DND-41 (cell line): ENCODE data around the gene FAM83E.

Experiments used
- ATAC-seq: fragments of 200-7000 bp; cut with Tn5 transposase; 3 replicates; pipeline ENCODE4 v1.9.1; 2021; ENCODE audit warnings: low read depth; ENCODE audit not compliant: insufficient read depth
- DNase-seq: peaks from one replicate; pipeline ENCODE4 v3.0.0-alpha.2; 2020
- H2AFZ ChIP-seq: 2 replicates; pipeline ENCODE4 v1.6.0; 2012; ENCODE audit warnings: low read depth, low read length
- H3K27ac ChIP-seq: 2 replicates; pipeline ENCODE4 v1.5.1; 2012; ENCODE audit warnings: low read length, inconsistent platforms
- H3K27me3 ChIP-seq: fragments of 200-600 bp; sonication (generic); 2 replicates; pipeline ENCODE4 v1.6.0; 2012; ENCODE audit warnings: low read length, mild to moderate bottlenecking, inconsistent platforms; ENCODE audit not compliant: insufficient read depth, poor library complexity
- H3K36me3 ChIP-seq: 2 replicates; pipeline ENCODE4 v1.5.1; 2012; ENCODE audit warnings: low read length, inconsistent platforms; ENCODE audit not compliant: insufficient read depth
- H3K4me1 ChIP-seq: 2 replicates; pipeline ENCODE4 v1.5.1; 2012; ENCODE audit warnings: mild to moderate bottlenecking, low read length; ENCODE audit not compliant: insufficient read depth
- H3K4me2 ChIP-seq: 2 replicates; pipeline ENCODE4 v1.6.0; 2012; ENCODE audit warnings: mild to moderate bottlenecking, moderate library complexity, low read length, inconsistent platforms; ENCODE audit not compliant: insufficient read depth
- H3K4me3 ChIP-seq, 2 experiments: fragments of 200-600 bp in 1 of 2; shearing (Covaris generic) in 1 of 2; 2 replicates each; pipeline ENCODE4 v1.5.1; 2012 to 2016; ENCODE audit warnings: inconsistent platforms in 2 of 2, low read length in 2 of 2, mild to moderate bottlenecking in 2 of 2, low read depth in 1 of 2, moderate library complexity in 1 of 2
- H3K79me2 ChIP-seq: 2 replicates; pipeline ENCODE4 v1.6.0; 2012; ENCODE audit warnings: low read length, inconsistent platforms; ENCODE audit not compliant: insufficient read depth
- H3K9ac ChIP-seq: 2 replicates; pipeline ENCODE4 v1.6.0; 2012; ENCODE audit warnings: low read depth, mild to moderate bottlenecking, inconsistent platforms, low read length, moderate library complexity
- H3K9me3 ChIP-seq: 2 replicates; pipeline ENCODE4 v1.5.1; 2012; ENCODE audit warnings: low read length, moderate library complexity, mild to moderate bottlenecking, inconsistent platforms; ENCODE audit not compliant: insufficient read depth, severe bottlenecking
- H4K20me1 ChIP-seq: 2 replicates; pipeline ENCODE4 v1.6.0; 2012; ENCODE audit warnings: low read length; ENCODE audit not compliant: insufficient read depth
- EZH2 ChIP-seq: IDR thresholded peaks from 3 replicates; pipeline ENCODE4 v1.6.1; 2012; ENCODE audit warnings: borderline replicate concordance, low read depth, mild to moderate bottlenecking, moderate library complexity, low read length, inconsistent platforms; ENCODE audit not compliant: severe bottlenecking
- TF ChIP-seq, protein P1 (sequence below): IDR thresholded peaks from 2 replicates; pipeline ENCODE4 v1.5.1; 2012; ENCODE audit warnings: borderline replicate concordance, low read length, moderate library complexity, mild to moderate bottlenecking; ENCODE audit not compliant: poor library complexity, severe bottlenecking; ENCODE audit errors: extremely low read depth

FAM83E gene

DNA sequence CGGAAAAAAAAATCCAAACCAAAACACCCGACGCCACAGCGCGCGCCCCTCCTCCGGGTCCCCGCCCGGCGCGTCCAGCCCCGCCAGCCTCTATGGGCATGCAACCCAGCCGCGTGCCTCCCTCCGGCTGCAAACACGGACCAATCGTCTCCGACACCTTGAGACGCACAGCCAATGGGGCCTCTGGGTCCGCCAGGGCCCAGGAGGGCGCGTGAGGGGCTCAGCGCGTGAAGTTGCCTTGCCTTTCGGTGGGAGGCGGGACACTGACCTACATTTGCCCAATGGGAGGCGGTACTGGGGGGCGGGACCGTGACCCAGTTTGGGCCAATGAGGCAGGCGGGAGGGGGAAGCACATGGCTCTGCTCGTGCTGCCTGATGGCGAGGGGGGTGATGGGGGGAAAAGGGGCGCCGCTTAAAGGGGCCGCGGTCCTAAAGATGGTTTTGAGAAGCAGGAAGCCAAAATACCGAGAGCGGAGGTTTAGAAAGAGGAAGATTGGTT lies 22.6 kb upstream of the FAM83E start:
- H3K36me3 ChIP-seq, result peaks cover 9% of the 10 kb centered on the region
- H3K27me3 ChIP-seq, result no peaks in the 10 kb centered on the region
- peak; percentile 84 for ATAC-seq
- peak overlapping the region; percentile 76 for H3K9ac ChIP-seq
- TF ChIP-seq, protein P1, sequence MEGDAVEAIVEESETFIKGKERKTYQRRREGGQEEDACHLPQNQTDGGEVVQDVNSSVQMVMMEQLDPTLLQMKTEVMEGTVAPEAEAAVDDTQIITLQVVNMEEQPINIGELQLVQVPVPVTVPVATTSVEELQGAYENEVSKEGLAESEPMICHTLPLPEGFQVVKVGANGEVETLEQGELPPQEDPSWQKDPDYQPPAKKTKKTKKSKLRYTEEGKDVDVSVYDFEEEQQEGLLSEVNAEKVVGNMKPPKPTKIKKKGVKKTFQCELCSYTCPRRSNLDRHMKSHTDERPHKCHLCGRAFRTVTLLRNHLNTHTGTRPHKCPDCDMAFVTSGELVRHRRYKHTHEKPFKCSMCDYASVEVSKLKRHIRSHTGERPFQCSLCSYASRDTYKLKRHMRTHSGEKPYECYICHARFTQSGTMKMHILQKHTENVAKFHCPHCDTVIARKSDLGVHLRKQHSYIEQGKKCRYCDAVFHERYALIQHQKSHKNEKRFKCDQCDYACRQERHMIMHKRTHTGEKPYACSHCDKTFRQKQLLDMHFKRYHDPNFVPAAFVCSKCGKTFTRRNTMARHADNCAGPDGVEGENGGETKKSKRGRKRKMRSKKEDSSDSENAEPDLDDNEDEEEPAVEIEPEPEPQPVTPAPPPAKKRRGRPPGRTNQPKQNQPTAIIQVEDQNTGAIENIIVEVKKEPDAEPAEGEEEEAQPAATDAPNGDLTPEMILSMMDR, result no peak
- TF ChIP-seq EZH2, result no peak
- peaks cover 7% of the 10 kb centered on the region; the same call in 1 of the 2 replicates for H4K20me1 ChIP-seq
- peak overlapping the region; percentile 23 to 87; a peak in 3 of 4 replicates for H3K4me3 ChIP-seq
- peaks cover 54% of the 10 kb centered on the region for H3K4me1 ChIP-seq
- peaks cover 18% of the 10 kb centered on the region for H3K79me2 ChIP-seq
- peak overlapping the region; percentile 85 for H3K4me2 ChIP-seq
- no peaks in the 10 kb centered on the region for H3K9me3 ChIP-seq
- H2AFZ ChIP-seq, result peak overlapping the region; percentile 82
- H3K27ac ChIP-seq, result peak overlapping the region; percentile 97
- DNase-seq, result peak; percentile 100

DNA sequence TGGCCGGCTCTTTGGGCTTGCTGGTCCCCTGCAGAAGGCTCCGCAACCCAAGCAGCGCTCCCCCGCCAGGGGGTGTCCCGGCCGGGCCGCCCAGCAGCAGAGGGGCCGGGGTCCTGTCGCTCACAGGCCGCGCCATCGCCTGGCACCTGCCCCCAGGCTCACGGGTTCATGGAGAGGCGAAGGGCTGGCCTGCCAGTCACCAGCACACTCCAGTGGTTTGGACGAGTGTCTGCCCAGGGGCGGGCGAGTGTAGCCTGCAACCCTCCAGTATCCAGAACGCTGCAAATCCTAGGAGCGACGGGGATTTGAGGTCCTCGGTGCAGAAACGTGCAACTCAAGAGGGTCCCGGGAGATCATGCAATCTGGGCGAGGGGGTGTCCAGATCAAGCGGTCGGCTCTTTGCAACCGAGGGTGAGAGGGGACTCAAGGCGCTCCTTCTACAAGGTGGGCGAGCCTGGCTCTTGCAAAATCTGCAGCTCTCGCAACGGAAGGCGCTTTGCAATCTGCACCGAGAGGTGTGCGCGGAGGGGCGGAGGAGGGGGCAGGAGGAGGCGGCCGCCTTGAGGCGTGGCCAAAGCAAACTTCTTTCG lies 22.1 kb upstream of the FAM83E start, which contains the start of gene DBP:
DBP (minus strand) TSS at position 521 of the 590 bp plus-strand sequence; CDS start at position 136, 385 bp downstream.
- H3K9ac ChIP-seq, result peak within 1 kb of the TSS; percentile 93
- peak; percentile 0; the same call in 2 of the 3 replicates for ATAC-seq
- peaks cover 11% of the 10 kb centered on the region for H3K36me3 ChIP-seq
- peak within 1 kb of the TSS; percentile 85 for H3K4me2 ChIP-seq
- no peak for DNase-seq
- no peaks in the 10 kb centered on the region for H3K27me3 ChIP-seq
- H3K27ac ChIP-seq, result peak within 1 kb of the TSS; percentile 97
- H4K20me1 ChIP-seq, result peaks cover 7% of the 10 kb centered on the region; the same call in 1 of the 2 replicates
- H3K4me3 ChIP-seq, result peak within 1 kb of the TSS; percentile 75 to 87
- no peaks in the 10 kb centered on the region for H3K9me3 ChIP-seq
- TF ChIP-seq, protein P1, result peak; percentile 32
- TF ChIP-seq EZH2, result no peak
- H3K79me2 ChIP-seq, result peaks cover 18% of the 10 kb centered on the region
- peak within 1 kb of the TSS; percentile 82 for H2AFZ ChIP-seq
- peaks cover 54% of the 10 kb centered on the region for H3K4me1 ChIP-seq

DNA sequence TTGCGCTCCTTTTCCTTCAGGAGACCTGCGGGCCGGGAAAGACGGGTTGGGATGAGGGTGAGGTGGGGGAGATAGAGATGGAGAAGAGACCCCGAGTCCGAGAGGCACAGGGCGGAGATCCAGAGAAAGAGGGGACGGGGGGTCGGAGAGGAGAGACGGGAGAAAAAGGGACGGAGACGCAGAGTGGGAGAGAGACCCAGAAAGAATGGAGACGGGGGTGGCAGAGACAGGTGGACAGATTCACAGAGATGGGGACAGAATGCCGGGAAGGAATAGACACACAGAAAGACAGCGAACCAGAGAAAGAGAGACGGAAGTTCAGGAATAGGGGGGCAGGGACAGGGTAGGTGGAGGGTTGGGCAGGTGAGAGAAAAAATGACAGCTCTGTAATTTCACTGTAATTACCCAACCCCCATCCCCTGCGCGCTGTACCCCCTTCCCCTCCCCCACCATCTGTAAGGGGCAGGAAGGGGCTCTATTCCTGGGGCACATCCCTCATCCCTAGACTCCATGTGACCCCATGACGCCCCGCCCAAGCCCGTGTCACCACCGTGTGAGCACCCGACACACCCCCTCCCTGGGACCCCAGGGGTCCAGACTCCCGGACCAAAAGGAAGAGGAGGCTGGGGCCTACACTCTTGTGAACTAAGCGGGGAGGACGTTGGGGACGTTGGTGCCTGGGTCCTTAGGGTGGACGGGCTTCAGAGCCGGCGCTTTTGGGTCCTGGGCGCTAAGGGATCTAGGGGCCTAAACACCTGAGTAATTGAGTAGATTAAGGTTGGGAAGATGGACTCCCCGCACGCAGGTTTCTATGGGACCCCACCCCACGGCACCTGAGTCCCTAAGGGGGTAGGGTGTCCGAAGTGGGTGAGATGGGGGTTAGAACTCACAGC lies 21.3 kb upstream of the FAM83E start:
- peaks cover 54% of the 10 kb centered on the region for H3K4me1 ChIP-seq

More for the DNA sequence above, 21.3 kb upstream of the FAM83E start:
- H3K9me3 ChIP-seq, result no peaks in the 10 kb centered on the region
- ATAC-seq (no peak), DNase-seq (peak; percentile 58)
- H3K27me3 ChIP-seq, result no peaks in the 10 kb centered on the region
- H3K79me2 ChIP-seq, result peaks cover 18% of the 10 kb centered on the region
- peak overlapping the region; percentile 93 for H3K9ac ChIP-seq
- H3K4me2 ChIP-seq, result peak overlapping the region; percentile 85
- peak overlapping the region; percentile 86 for H3K27ac ChIP-seq
- no peak for TF ChIP-seq EZH2
- TF ChIP-seq, protein P1, result no peak
- H3K36me3 ChIP-seq, result peaks cover 17% of the 10 kb centered on the region
- H3K4me3 ChIP-seq, result peak overlapping the region; percentile 75 to 87
- peaks cover 7% of the 10 kb centered on the region; the same call in 1 of the 2 replicates for H4K20me1 ChIP-seq
- peak overlapping the region; percentile 61 for H2AFZ ChIP-seq
